Pancreas (tissue), 10 donors: ENCODE measurements around the gene C16orf82. TPM values are rescaled to one million over a fixed set of nuclear protein-coding genes. Genes with fewer than 3 reads are reported as not detected.

Source experiments
- ATAC-seq, 4 donors: fragments of 200-7000 bp; cut with Tn5 transposase; one replicate each; pipeline versions ENCODE4 v1.8.0 to v1.9.1; 2020; ENCODE audit warnings: mild to moderate bottlenecking in 4 of 4, moderate library complexity in 4 of 4
- DNase-seq, 6 donors: peaks; one replicate each; pipeline ENCODE4 v3.0.0-alpha.2; 2020
- FAIRE-seq: peaks from 2 replicates; lab custom pipeline; 2012; peaks lifted over from hg19 to GRCh38; lab: Jason Lieb, UNC
- H3K27ac ChIP-seq, 4 donors: fragments of 200-600 bp; sonication (generic); 1 replicate in 3 of 4; 2 replicates in 1 of 4; pipeline versions ENCODE4 v1.5.0 to v1.8.0; 2020
- H3K27me3 ChIP-seq, 4 donors: fragments of 200-600 bp; one replicate each; pipeline ENCODE4 v1.8.0; 2021
- H3K36me3 ChIP-seq, 3 donors: fragments of 200-600 bp; sonication (generic) in 1 of 3; one replicate each; pipeline versions ENCODE4 v1.5.0 to v1.8.0; 2020 to 2021
- H3K4me1 ChIP-seq, 3 donors: fragments of 200-600 bp; one replicate each; pipeline ENCODE4 v1.8.0; 2021
- H3K4me3 ChIP-seq, 4 donors: fragments of 200-600 bp; sonication (generic) in 2 of 4; one replicate each; pipeline versions ENCODE4 v1.5.0 to v1.8.0; 2020 to 2021
- H3K9me3 ChIP-seq, 4 donors: fragments of 200-600 bp; one replicate each; pipeline ENCODE4 v1.8.0; 2021
- WGBS, 2 donors: extraction: QIAGEN DNeasy Blood & Tissue Kit; methylation state at CpG; one replicate each; pipeline ENCODE4 v1.1.7; 2013; 5-methylcytosine and 5-hydroxymethylcytosine counted together
- intact Hi-C, 3 donors: fragments of 100-400 bp; cut with DNase I; formaldehyde crosslinking; loops; one replicate each; pipeline versions ENCODE4 v1.11.1 to v1.14.2; 2022
- polyA plus RNA-seq, 2 donors: library from polyadenylated mRNA; stranded (reverse); fragments of 200-250 nt; gene quantifications; one replicate each; pipeline ENCODE4 v1.2.3, GENCODE V29; 2013
- total RNA-seq, 6 donors: library from RNA; stranded (reverse); fragmentation: NEBNext Ultra II Directional in 4 of 6; extraction: Animal tissue kit (Norgen Biotek cat#: 25700) in 4 of 6; gene quantifications; one replicate each; pipeline versions ENCODE4 v1.2.1 to v1.2.4, GENCODE V29; 2021 to 2023
- TF ChIP-seq, protein P1 (sequence below), 4 donors: fragments of 200-600 bp; sonication (generic) in 3 of 4; IDR thresholded peaks; one replicate each; pipeline versions ENCODE4 v1.5.0 to v1.8.0; 2021; ENCODE audit warnings: antibody characterized with exemption in 4 of 4
- donor health status: healthy with polysubstance abuse.
- donor health status: DM: no; HTN: no; CAD: no; lungs with moderate emphysema.
- donor health status: DM: no; HTN: no; CAD: no.
- donor health status: control.
- donor health status: control.
- donor health status: Bipolar disorder and iron deficiency.
- donor health status: DM: yes; HTN: yes; CAD: no.
- donor health status: DM: no; HTN: no; CAD: no.
- donor health status: DM: no; HTN: no; CAD: no.
- donor health status: DM: yes; HTN: yes; CAD: no.

C16orf82 gene
- total and polyA plus RNA-seq, 8 donors = not detected

DNA sequence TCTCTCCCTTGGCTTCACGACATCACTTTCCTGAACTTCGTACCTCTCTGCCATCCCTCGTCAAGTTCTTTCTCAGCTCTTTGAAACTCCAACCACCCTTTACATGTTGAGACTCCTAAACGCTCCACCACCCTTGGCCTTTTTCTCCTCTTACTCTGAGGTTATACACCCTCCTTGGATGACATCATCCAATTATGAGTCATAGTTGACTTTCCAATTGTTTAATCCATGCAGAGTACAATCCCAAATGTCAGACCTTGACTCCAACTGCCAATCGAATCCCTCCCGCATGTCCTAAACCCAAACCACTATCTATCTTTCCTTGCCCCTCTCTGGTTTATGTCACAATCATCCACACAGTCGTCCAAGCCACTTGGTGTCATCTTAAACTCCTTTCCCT lies 18.4 kb upstream of the C16orf82 start:
- TF ChIP-seq, protein P1, sequence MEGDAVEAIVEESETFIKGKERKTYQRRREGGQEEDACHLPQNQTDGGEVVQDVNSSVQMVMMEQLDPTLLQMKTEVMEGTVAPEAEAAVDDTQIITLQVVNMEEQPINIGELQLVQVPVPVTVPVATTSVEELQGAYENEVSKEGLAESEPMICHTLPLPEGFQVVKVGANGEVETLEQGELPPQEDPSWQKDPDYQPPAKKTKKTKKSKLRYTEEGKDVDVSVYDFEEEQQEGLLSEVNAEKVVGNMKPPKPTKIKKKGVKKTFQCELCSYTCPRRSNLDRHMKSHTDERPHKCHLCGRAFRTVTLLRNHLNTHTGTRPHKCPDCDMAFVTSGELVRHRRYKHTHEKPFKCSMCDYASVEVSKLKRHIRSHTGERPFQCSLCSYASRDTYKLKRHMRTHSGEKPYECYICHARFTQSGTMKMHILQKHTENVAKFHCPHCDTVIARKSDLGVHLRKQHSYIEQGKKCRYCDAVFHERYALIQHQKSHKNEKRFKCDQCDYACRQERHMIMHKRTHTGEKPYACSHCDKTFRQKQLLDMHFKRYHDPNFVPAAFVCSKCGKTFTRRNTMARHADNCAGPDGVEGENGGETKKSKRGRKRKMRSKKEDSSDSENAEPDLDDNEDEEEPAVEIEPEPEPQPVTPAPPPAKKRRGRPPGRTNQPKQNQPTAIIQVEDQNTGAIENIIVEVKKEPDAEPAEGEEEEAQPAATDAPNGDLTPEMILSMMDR (IDR thresholded peaks at IDR 0.05) = no peak
- intact Hi-C loops = no loop called here
- Histone ChIP-seq H3K36me3 (no peaks in the 10 kb centered on the region), H3K4me1 (no peaks in the 10 kb centered on the region), H3K4me3 (no peak overlapping the region), H3K27ac (no peak overlapping the region), H3K9me3 (no peaks in the 10 kb centered on the region), H3K27me3 (no peaks in the 10 kb centered on the region)
- WGBS, 2 donors = 45 to 60% methylated on average over 7 of the region's 7 CpGs
- DNase-seq = no peak
- no peak for FAIRE-seq
- ATAC-seq = no peak

DNA sequence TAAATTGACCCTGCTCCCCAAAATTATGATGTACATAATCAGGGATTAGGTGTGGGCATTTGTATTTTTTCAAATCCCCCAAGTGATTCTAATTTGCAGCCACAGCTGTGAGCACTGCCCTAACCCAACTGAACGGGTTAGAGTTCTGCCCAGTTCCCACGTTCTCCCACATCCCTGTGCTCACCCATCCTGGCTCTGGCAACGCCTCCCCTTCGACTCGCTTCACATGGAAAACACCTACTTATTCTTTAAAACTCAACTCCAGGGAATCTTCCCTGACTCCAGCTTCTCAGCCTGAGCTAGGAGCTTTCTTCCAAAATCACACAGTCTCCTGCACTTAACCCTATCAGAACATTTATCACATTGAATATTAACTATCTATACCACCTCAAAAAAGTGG lies 17.6 kb upstream of the C16orf82 start:
- intact Hi-C loops = no loop called here
- no peak for DNase-seq
- no peak for FAIRE-seq
- H3K4me3 ChIP-seq = no peak overlapping the region
- TF ChIP-seq, protein P1 (IDR thresholded peaks at IDR 0.05) = no peak
- H3K27me3 ChIP-seq = no peaks in the 10 kb centered on the region
- no peak overlapping the region for H3K27ac ChIP-seq
- no peaks in the 10 kb centered on the region for H3K9me3 ChIP-seq
- ATAC-seq = no peak
- H3K4me1 ChIP-seq = no peaks in the 10 kb centered on the region
- WGBS, 2 donors = 42 to 52% methylated on average over 5 of the region's 5 CpGs
- H3K36me3 ChIP-seq = no peaks in the 10 kb centered on the region

DNA sequence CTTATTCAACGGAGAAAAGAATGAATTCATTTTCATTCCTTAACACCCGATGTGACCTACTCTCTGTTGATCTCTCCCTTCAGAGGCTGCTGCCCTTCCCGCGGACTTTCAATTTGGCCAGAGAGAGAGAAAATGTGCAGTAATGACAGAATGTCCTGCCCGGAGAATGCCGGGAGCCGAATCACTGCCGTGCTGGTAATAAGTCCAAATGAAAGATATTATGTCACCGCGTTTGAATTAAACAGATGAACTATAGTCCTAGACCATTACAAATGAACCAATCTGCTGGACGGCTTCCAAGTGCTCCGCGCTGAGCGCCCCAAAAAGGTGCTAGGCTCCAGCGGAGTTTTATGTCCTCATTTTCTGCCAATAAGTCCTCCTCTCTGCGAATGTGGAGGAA lies 14.7 kb upstream of the C16orf82 start:
- WGBS, 2 donors = 69 to 85% methylated on average over 16 of the region's 16 CpGs
- Histone ChIP-seq H3K27me3 (no peaks in the 10 kb centered on the region), H3K4me3 (no peak overlapping the region), H3K9me3 (no peaks in the 10 kb centered on the region), H3K4me1 (no peaks in the 10 kb centered on the region), H3K36me3 (no peaks in the 10 kb centered on the region), H3K27ac (no peak overlapping the region)
- FAIRE-seq (no peak), DNase-seq (no peak), ATAC-seq (no peak)
- intact Hi-C loops = no loop called here
- TF ChIP-seq, protein P1 (IDR thresholded peaks at IDR 0.05) = no peak

DNA sequence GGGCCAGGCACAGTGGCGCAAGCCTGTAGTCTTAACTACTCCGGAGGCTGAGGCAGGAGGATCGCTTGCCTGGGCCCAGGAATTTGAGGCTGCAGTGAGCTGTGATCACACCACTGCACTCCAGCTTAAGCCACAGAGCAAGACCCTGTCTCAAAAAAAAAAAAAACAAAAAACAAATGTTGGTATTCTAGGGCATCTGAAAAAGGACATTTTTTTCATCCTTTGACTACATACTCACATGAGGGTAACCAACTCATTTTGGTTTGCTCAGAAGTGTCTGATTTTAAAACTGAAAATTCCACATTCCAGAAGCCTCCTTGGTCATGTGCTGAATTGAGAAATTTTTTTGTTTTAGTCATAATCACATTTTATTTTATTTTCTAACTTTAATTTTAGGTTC lies 12.7 kb upstream of the C16orf82 start:
- FAIRE-seq = no peak
- intact Hi-C loops = no loop called here
- Histone ChIP-seq H3K4me1 (no peaks in the 10 kb centered on the region), H3K4me3 (no peak overlapping the region), H3K9me3 (no peaks in the 10 kb centered on the region), H3K27me3 (no peaks in the 10 kb centered on the region), H3K27ac (no peak overlapping the region), H3K36me3 (no peaks in the 10 kb centered on the region)
- ATAC-seq = no peak
- TF ChIP-seq, protein P1 (IDR thresholded peaks at IDR 0.05) = no peak
- DNase-seq = no peak
- WGBS, 2 donors = 83 to 100% methylated on average over 3 of the region's 3 CpGs

DNA sequence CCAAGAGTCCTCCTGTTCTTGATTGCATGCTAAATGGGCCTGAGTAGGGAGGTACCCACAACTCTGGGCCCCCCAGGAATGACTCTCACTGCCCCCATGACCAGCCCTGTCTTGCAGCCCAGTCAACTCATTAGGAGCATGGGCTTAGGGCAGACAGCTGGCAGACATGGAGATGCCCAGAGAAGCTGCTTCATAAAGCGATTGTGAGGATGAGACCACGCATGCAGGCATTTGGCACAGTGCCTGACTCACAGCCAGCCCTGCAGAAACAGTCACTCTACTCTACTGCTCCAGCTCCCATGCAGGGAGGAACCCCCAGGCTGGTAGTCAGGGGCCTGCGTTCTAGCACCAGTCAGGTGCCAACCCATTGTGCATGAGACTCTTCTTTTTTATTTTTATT lies 8.4 kb upstream of the C16orf82 start:
- Histone ChIP-seq H3K36me3 (no peaks in the 10 kb centered on the region), H3K27me3 (no peaks in the 10 kb centered on the region), H3K9me3 (no peaks in the 10 kb centered on the region), H3K4me3 (no peak overlapping the region), H3K4me1 (no peaks in the 10 kb centered on the region), H3K27ac (no peak overlapping the region)
- DNase-seq (no peak), ATAC-seq (no peak), FAIRE-seq (no peak)
- intact Hi-C loops = no loop called here
- TF ChIP-seq, protein P1 (IDR thresholded peaks at IDR 0.05) = no peak
- 57 to 72% methylated on average over 3 of the region's 3 CpGs for WGBS, 2 donors
